ENCODE measurements around the gene RAB8A. TPM values are rescaled to one million over a fixed set of nuclear protein-coding genes. Genes with fewer than 3 reads are reported as not detected.

Gene RAB8A
- total RNA-seq, 1 experiment from 2014 or later: 74.0 TPM

GRCh38 chr19:16061943-16062342 is 49.7 kb upstream of the RAB8A start (continued):
- TF ChIP-seq CREM (CRISPR knock-in tag; IDR thresholded peaks at IDR 0.05) (no peak), KAT7 (CRISPR knock-in tag; IDR thresholded peaks at IDR 0.05; ENCODE audit: borderline replicate concordance) (no peak), PREB (CRISPR knock-in tag; IDR thresholded peaks at IDR 0.05; ENCODE audit: borderline replicate concordance) (no peak), MLX (CRISPR knock-in tag; IDR thresholded peaks at IDR 0.05) (no peak), ARID4B (CRISPR knock-in tag; IDR thresholded peaks at IDR 0.05; ENCODE audit: borderline replicate concordance) (no peak), E2F5 (CRISPR knock-in tag; IDR thresholded peaks at IDR 0.05) (no peak), FOXJ3 (CRISPR knock-in tag; IDR thresholded peaks at IDR 0.05; ENCODE audit: borderline replicate concordance) (no peak), ZNF425 (CRISPR knock-in tag; conservative IDR thresholded peaks at IDR 0.05) (no peak), CBFB (CRISPR knock-in tag; IDR thresholded peaks at IDR 0.05; ENCODE audit: low read depth) (no peak), ZNF317 (CRISPR knock-in tag; IDR thresholded peaks at IDR 0.05; ENCODE audit: borderline replicate concordance, low read depth) (no peak), SP1 (CRISPR knock-in tag; conservative IDR thresholded peaks at IDR 0.05) (no peak)

GRCh38 chr19:16062789-16063188 is 48.9 kb upstream of the RAB8A start:
- H3K4me1 Mint-ChIP-seq: peaks cover 16% of the 10 kb centered on the region
- peak; percentile 95 for TF ChIP-seq CTCF (IDR thresholded peaks at IDR 0.05)
- no peak for TF ChIP-seq AR (CRISPR knock-in tag; IDR thresholded peaks at IDR 0.05)
- ChIA-PET POLR2A (interaction anchor here (0.8 kb wide), 2 partner anchors 13 to 15 kb away, joined by 4 to 8 read pairs; partner anchors contain the start of gene TPM4), CTCF (interaction anchor here (0.5 to 6.1 kb wide), 39 partner anchors 10 to 433 kb away, joined by 3 to 100 read pairs (median 4); partner anchors contain the start of genes CYP4F2, FAM32A, HSH2D and RAB8A)
- no peak overlapping the region for H3K27ac Mint-ChIP-seq
- H3K9me3 Mint-ChIP-seq: peaks cover 14% of the 10 kb centered on the region; the same call in 1 of the 2 replicates
- H3K4me3 Mint-ChIP-seq: no peak overlapping the region
- no peaks in the 10 kb centered on the region; the same call in 1 of the 2 replicates for H3K36me3 Mint-ChIP-seq
- H3K27me3 Mint-ChIP-seq (ENCODE audit: low read depth): peaks cover 4% of the 10 kb centered on the region
- peak; percentile 84 for DNase-seq (ENCODE audit: low spot score)
- ATAC-seq: peak; percentile 76

All from WTC11 (cell line).